Body of pancreas (tissue), 4 donors: ENCODE data around the gene AKAP6.

ENCODE experiments used
- CTCF ChIP-seq, 7 experiments: fragments of 450-650 bp in 4 of 7; fragments of 200-600 bp in 3 of 7; sonication (generic) in 3 of 7; IDR thresholded peaks; one replicate each; pipeline ENCODE4 v1.5.1; 2016 to 2019; ENCODE audit warnings: antibody characterized with exemption in 7 of 7
- POLR2A ChIP-seq, 3 donors: fragments of 450-650 bp; IDR thresholded peaks; one replicate each; pipeline ENCODE4 v1.6.1; 2016; ENCODE audit warnings: antibody characterized with exemption in 3 of 3, mild to moderate bottlenecking in 2 of 3

- TF ChIP-seq CTCF (IDR thresholded peaks at IDR 0.05) (no peak), POLR2A (IDR thresholded peaks at IDR 0.05) (no peak)
These were observed 41.6 kb downstream of the AKAP6 start for GRCh38 chr14:32370714-32371113.
